K562 (cell line): ENCODE measurements around the gene LCN1.

Source experiments
- DPF2 ChIP-seq: fragments of 450-650 bp; IDR thresholded peaks from 2 replicates; pipeline ENCODE4 v1.6.1; 2016
- HIVEP1 ChIP-seq: fragments of 250-450 bp; sonication (Bioruptor Pico); IDR thresholded peaks from 2 replicates; pipeline ENCODE4 v1.4.0; 2020; ENCODE audit warnings: mild to moderate bottlenecking
- MTF1 ChIP-seq: fragments of 250-450 bp; sonication (Bioruptor Pico); IDR thresholded peaks from 2 replicates; pipeline ENCODE4 v1.9.0; 2021; ENCODE audit warnings: moderate library complexity, mild to moderate bottlenecking, inconsistent platforms, borderline replicate concordance
- SIX5 ChIP-seq, 2 experiments: IDR thresholded peaks; 2 replicates each; pipeline ENCODE4 v1.6.1; 2011; ENCODE audit warnings: low read length in 2 of 2, borderline replicate concordance in 1 of 2, low read depth in 1 of 2, mild to moderate bottlenecking in 1 of 2, moderate library complexity in 1 of 2; ENCODE audit not compliant: insufficient read depth in 1 of 2
- TEAD1 ChIP-seq, 2 experiments: fragments of 450-650 bp in 1 of 2; sonication (generic) in 1 of 2; formaldehyde crosslinking; IDR thresholded peaks; 2 replicates each; pipeline versions ENCODE4 v1.4.0 to v1.8.0; 2020 to 2022; ENCODE audit warnings: mild to moderate bottlenecking in 2 of 2, missing genetic modification reagents in 1 of 2
- YY1 ChIP-seq, 3 experiments: IDR thresholded peaks; 2 replicates each; pipeline ENCODE4 v1.6.1; 2011; ENCODE audit warnings: low read length in 2 of 3, mild to moderate bottlenecking in 2 of 3, moderate library complexity in 2 of 3, borderline replicate concordance in 1 of 3, control low read depth in 1 of 3, low read depth in 1 of 3; ENCODE audit not compliant: insufficient read depth in 3 of 3, insufficient replicate concordance in 2 of 3, control insufficient read depth in 1 of 3, insufficient read length in 1 of 3; ENCODE audit errors: extremely low read depth in 1 of 3
- ZNF436 ChIP-seq: fragments of 250-450, 450-650 bp; sonication (Bioruptor Pico); formaldehyde crosslinking; IDR thresholded peaks from 2 replicates; pipeline ENCODE4 v1.7.0; 2020; ENCODE audit warnings: mild to moderate bottlenecking
- TF ChIP-seq, protein P1 (sequence below): sonication (generic); formaldehyde crosslinking; IDR thresholded peaks from 2 replicates; pipeline ENCODE4 v1.8.0; 2022; ENCODE audit warnings: mild to moderate bottlenecking, missing genetic modification reagents

GRCh38 chr9:135492886-135493669 lies 28.2 kb upstream of the LCN1 start:
- TF ChIP-seq HIVEP1 (CRISPR knock-in tag) = no peak
- TF ChIP-seq, protein P1, sequence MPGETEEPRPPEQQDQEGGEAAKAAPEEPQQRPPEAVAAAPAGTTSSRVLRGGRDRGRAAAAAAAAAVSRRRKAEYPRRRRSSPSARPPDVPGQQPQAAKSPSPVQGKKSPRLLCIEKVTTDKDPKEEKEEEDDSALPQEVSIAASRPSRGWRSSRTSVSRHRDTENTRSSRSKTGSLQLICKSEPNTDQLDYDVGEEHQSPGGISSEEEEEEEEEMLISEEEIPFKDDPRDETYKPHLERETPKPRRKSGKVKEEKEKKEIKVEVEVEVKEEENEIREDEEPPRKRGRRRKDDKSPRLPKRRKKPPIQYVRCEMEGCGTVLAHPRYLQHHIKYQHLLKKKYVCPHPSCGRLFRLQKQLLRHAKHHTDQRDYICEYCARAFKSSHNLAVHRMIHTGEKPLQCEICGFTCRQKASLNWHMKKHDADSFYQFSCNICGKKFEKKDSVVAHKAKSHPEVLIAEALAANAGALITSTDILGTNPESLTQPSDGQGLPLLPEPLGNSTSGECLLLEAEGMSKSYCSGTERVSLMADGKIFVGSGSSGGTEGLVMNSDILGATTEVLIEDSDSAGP = no peak
- TF ChIP-seq ZNF436 (CRISPR knock-in tag) = no peak
- no peak for TF ChIP-seq MTF1 (CRISPR knock-in tag)
- TF ChIP-seq TEAD1 (CRISPR knock-in tag; IDR thresholded peaks at IDR 0.05) = no peak
- no peak for TF ChIP-seq YY1 (IDR thresholded peaks at IDR 0.05; ENCODE audit: borderline replicate concordance in 1 of 3, control insufficient read depth in 1 of 3, extremely low read depth in 1 of 3, insufficient read depth in 3 of 3, insufficient read length in 1 of 3, insufficient replicate concordance in 2 of 3, low read depth in 1 of 3, low read length in 2 of 3)
- TF ChIP-seq DPF2 = no peak
- TF ChIP-seq SIX5 (IDR thresholded peaks at IDR 0.05; ENCODE audit: borderline replicate concordance in 1 of 2, insufficient read depth in 1 of 2, low read depth in 1 of 2, low read length in 2 of 2) = no peak
